Activated T-helper 9 cell treated with anti-CD3 and anti-CD28 coated beads, Interleukin-2, amount 50 U/mL, for 16 hours (primary cell): ENCODE measurements around the gene COG5.
"Not testable (repeated sequence)": the region's sequence is repeated elsewhere in the genome, so short reads cannot be mapped to it uniquely, and the experiment has no call there.

Experiments
- DNase-seq: peaks from one replicate; pipeline ENCODE4 v3.0.0-alpha.2; 2020; ENCODE audit warnings: low read depth

COG5 gene

DNA sequence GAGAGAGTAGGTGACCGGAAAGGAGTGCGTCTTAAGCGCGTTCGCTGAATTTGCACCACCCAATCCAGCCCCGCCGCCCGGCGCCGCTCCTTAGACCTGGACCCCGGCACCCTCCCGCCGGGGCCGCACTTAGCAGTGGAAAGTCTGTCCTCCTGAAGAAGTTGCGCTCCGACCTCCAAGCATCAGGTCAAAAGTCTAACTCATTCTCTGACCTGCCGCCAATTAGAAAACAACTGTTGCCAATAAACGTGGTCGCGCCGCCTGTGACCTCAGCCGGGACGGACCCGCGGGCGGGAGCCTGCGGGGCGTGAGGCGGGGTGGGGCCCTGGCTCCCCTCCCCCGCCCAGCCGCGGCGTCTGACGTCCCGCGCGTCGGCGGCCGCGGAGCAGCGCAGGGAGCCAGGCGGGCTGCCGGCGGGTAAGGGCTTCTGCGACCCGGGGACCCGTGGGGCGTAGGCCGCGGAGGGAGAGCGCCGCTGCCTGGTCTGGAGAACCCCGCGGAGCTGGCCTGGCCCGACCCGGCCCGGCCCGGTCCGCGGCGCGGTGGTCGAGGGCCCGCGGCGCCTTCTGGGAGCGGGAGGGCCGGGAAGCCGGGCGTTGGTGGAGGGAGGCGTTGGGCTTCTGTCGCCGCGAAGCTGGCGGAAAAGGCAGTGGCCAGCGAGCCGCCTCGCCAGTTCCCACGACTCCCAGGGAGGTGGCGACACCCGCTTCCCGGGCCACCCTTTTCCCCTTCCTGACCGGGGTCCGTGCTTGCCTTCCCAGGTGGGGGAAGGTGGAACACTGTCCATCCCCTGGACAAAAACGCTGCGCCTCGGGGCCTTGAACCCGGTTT lies 16.4 kb upstream of the COG5 start, which contains the start of gene BCAP29:
BCAP29 (plus strand) TSS at position 362 of the 831 bp plus-strand sequence. CDS start 527 bp downstream, outside the sequence.
- DNase-seq, result peak; percentile 60

DNA sequence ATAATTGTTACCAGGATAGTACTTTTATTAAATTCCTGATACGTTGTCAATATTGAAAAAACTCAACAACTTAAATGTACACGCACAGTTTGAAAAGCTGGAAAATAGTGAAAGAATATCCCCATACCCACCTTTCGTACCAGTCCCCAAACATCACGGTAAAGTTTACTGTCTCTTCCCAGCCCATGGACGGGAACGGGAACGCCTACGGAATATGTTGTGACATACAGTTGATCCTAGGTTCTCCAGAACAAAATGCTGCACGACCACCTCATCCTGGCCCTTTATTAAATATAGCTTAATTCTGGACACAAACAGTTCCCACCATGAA lies 15.8 kb upstream of the COG5 start:
- DNase-seq, result no peak

DNA sequence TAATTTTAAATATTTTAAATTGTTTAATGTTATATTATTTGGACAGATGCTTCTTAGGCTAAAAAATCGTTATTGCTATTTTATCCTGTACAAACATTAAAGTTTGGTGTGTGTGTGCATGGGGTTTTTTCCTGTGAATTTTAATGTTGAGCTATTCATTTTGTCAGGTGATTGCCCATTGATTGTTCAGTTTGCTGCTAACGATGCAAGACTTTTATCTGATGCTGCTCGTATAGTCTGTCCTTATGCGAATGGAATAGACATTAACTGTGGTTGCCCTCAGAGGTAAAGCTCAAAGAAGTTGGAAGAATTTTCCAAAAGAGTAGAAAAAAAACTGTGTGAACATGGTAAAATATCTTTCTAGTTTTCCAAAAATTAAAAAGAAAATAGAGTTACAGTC lies 9.8 kb upstream of the COG5 start:
- DNase-seq, result no peak

DNA sequence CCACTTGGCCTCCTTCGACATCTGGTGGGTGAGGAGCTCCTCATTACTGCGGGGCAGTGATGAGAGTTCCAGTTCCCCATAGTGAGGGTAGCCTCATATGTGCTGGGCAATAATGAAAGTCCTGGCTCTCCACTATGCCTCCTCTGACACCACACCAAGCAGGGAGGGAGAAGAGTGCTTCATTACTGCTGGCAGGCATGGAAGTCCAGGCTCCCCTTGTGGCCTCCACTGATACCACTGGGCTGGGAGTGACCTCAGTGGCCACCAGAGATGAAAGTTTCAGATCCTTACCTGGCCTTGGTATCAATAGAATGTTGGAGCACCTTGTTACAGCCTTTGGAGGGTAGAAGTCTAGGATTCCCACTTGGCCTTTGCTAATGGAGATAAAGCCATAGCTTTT lies 6.6 kb upstream of the COG5 start:
- DNase-seq, result no peak

DNA sequence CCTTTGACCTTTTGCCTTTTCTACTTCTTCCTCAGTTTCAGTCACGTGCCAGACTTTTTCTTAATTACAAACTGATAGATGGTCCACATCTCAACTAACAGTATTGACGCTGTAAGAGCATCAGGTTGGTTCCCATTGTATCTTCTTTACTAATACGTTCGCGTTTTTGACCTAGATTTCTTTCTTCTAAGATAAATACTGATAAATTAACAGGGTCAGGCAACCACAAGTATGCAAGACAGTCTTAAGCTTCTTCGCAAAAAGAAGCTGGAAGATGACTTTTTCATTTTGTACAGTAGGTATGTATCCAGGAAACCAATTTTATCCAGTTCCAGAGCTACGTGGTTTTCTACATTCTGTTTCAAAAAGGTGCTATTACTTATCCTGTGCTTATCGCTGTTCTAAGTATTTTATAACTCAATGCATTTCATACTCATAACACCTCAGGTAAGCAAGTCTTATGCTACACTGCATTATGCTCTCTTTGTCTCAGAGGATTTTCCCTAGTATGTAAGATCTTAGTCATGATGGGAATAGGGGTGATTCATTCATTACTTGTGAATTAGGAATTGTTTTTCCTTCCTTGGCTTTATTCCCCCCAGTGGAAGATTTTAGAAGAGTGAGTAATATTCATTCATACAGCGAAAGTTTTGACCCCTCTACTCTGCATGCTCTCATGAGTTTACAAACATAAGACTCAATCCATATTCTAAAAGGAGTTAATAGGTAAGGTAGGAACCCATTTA lies 1.0 kb upstream of the COG5 start:
- no peak for DNase-seq

DNA sequence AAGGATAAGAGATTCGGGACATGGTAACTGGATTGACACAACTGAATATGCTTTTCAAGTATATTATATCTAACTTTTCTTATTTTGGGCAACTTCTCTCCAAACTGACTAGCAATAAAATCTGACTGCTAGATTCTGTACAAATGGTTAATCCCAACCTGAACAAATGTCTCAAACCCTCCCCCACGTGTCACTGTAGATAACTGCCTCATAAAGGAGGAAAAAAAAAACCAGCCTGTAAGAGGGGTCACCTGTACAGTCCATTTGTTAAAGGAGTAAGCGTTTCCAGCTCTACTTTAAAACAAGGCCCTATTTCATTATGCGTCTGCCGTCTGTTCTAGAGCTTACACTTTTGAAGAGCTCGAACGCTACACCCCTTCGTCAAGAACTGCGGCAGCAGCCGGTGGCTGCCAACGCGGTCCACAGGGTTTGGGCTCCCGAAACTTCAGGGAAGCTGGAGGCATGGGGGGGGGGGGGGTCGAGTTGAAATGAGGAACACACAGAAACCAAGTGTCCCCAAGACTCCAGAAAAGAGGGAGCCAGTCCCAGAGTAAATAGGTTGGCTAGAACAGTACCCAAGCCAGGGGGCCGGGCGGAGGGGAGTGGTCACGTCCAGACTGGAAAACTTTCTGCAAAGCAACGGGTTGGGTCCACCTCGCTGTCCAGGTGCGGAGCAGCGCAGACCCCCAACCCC lies 492 bp downstream of the COG5 start:
- no peak for DNase-seq

DNA sequence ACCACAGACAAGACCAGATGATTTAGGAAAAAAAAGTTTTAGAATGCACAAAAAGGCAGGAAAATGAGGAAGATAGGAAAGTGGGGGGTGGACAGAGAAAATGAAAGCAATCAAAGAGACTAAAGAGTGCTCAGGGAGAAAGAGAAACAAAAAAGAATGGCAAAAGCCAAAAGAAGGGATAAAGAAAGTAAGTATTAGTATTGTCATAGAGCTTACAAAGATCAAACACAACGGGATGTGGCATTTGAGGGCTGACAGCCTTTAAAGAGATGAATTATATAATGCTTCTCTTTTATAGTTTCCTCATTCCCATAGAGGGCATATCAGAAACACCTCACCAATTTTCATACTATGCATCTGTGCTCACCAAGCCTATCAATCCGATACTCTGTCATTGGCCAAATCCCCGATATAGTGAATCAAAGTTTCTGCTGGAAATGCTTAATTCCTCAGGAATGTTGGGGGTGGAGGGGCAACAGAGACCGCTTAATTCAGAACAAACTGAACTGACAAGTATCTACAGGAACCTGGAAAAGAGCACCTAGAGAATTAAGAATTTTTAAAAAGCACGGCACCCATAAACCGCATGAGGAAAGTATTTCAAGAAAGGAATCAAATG lies 2.7 kb downstream of the COG5 start:
- DNase-seq, result no peak

DNA sequence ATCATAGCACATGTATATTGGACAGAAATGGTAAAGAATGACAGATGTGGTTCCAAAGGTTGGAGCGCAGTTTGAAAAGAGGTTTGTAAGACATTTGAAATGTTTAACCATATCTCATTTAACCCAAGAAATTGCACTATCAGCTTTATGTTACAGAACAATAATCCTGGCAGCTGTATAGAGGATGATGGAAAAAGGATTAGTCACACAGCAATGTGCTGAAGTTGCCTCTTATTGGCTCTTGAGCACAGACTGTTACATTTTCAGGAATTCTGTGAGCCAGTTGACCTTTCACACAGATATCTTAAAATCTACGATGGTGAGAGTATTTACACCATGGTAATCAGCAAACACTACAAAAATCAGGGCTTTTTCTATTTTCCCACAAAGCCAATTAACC lies 3.9 kb downstream of the COG5 start:
- no peak for DNase-seq

DNA sequence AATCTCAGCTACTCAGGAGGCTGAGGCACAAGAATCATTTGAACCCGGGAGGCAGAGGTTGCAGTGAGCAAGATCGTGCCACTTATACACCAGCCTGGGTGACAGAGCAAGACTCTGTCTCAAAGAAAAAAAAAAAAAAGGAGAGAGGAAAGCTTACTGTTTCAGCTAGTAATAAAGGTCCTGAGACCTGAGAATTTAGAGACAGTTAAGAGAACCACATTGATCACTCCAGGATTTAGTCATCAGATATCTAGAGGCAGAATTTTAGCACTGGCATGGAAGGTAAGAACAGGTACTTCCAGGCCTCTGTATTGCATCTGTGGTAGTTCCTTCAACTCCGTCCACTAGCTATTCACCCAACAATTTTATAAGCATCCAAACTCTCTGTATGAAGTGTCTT lies 7.8 kb downstream of the COG5 start:
- no peak for DNase-seq

DNA sequence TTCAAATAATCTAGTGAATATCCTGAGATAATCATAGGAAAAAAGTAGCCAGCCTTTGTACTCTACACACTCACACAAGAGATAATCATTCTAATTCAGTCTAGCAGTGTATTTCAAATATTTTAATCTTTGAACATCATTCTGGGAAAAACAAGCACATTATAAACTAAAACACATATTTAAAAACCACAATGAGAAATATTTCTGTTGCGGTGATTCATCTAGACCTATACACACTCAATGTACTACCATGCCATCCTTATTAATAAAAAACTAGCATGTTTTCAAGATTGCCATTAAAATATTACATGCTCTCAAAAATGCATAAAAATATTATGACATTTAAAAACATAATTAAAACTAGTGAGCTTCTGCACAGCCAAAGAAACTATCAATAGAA lies 11.8 kb downstream of the COG5 start:
- no peak for DNase-seq

DNA sequence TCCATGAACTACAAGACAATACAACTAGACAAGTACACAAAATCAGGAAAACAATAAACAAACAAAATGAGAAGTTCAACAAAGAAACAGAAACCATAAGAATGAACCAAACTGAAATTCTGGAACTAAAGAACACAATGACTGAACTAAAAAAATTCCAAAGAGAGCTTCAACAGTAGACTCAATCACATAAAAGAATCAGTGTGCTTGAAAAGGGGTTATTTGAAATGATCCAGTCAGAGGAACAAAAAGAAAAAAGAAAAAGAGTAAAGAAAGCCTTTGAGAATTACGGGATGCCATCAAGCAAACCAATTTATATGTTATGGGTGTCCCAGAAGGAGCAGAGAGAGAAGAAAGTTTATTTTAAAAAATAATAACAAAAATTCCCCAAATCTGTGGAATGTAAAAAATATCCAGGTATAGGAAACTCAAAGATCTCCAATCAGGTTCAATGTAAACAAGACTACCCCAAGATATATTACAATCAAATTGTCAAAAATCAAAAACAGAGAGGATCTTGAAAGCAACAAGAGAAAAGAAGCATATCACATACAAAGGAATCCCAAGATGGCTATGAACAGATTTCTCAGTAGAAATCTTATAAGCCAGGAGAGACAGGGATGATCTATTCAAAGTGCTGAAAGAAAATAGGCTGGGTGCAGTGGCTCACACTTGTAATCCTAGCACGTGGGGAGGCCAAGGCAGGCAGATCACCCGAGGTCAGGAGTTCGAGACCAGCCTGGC lies 18.7 kb downstream of the COG5 start:
- no peak for DNase-seq

DNA sequence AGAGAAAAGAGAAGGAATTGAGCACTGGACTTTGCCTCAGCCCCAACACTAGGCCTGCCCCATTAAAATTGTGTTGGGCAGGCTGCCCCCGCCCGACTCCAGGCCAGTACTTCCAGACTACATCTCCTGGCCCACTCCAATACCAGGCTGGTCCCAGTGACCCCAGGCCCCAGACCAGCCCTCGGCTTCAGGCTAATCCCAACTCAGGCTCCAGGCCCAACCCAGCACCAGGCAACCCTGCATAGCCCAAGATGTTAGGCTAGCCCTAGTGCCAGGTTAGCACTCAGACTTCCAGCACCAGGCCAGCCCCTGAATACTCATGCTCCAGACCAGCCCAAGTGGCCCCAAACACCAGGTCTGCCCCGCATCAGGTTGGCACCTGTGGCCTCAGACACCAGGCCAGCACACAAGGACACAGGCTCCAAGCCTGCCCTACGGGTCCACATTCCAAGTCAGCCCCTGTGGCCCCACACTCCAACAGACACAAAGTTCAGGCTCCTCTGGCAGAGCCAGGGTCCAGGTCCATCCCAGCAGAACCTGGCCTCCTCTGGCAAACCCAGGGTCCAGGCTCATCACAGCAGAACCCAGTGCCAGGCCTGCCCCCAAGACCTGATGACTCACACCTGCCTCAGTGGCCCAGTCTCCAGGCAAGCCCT lies 20.3 kb downstream of the COG5 start:
- DNase-seq, result no peak

DNA sequence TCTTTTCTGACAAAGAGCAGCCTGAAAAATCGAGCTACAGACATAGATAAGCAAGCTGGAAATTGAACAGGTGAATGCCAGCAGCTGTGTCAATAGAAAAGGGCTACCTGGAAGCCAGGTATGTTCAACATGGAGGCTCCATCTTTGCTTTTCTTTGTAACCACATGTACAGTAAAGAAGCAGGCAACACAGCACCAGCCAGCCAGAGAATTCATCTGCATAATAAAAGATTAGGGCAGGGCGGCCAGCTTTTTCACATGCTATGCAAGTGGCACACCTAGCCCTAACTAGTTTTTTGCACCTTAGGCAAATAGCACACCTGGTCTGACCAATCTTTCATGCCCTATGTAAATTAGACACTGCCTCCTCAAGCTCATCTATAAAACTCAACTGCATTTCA lies 25.7 kb downstream of the COG5 start:
- no peak for DNase-seq

DNA sequence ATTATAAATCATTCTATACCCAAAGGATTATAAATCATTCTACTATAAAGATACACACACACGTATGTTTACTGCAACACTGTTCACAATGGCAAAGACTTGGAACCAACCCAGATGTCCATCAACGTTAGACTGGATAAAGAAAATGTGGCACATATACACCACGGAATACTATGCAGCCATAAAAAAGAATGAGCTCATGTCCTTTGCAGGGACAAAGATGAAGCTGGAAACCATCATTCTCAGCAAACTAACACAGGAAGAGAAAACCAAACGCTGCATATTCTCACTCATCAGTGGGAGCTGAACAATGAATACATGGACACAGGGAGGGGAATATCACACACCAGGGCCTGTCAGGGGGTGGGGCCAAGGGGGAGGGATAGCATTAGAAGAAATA lies 26.5 kb downstream of the COG5 start:
- not testable (repeated sequence) for DNase-seq

DNA sequence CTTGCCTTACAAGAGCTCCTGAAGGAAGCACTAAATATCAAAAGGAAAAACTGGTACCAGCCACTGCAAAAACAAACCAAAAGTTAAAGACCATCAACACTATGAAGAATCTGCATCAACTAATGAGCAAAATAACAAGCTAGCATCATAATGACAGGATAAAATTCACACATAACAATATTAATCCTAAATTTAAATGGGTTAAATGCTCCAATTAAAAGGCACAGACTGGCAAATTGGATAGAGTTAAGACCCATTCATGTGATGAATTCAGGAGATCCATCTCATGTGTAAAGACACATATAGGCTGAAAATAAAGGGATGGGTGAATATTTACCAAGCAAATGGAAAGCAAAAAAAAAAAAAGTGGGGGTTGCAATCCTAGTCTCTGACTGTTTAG lies 29.6 kb downstream of the COG5 start:
- no peak for DNase-seq

DNA sequence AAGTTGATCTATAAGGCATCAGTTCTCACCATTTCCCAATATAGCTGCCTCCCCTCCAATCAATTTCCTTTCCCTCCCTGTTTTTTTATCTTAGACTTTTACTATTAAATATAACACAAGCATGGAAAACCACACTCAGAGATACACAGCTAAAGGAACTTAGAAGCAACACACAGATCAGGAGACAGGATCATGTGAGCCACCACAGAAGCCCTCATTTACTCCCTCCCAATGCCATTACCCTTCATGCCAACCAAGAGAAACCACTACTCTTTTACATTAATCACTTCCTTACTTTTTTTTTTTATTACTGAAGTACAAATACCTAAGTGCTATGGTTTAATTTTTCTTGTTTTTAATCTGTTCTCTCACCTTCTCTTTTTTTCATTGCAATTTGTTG lies 33.0 kb downstream of the COG5 start:
- no peak for DNase-seq

DNA sequence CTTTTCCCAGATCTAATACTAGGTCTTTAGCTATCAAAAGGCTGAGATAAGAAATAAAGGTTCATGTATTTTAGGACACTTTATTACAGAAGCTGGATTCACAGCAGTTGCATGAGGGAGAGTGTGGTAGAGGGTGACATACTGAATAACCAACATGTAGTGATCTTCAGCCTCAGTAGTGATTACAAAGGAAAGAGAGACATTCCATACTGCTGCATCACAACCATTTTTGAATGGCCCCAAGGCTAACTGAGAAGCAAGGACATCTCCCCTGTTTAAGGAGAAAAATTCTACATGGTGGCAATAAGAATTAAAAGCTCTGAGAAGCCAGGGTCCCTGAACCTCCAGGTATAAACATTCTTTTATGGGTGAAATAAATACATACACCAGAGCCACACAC lies 35.3 kb downstream of the COG5 start:
- DNase-seq, result no peak

DNA sequence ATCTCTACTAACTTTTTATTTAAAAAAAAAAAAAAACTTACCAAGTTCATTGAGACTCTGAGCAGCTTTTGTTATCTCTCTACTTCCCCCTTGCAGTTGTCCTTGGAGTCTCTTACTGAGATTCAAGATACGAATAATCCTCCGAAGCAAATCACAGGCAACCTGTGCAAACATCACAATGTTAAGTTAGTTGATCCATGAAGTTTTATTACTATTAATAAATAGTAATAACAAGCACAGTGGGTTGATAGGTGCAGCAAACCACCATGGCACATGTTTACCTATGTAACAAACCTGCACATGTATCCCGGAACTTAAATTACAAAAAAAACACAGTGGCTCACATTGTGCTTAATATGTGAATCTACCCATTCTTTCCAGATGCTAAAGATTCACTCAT lies 36.5 kb downstream of the COG5 start:
- no peak for DNase-seq

DNA sequence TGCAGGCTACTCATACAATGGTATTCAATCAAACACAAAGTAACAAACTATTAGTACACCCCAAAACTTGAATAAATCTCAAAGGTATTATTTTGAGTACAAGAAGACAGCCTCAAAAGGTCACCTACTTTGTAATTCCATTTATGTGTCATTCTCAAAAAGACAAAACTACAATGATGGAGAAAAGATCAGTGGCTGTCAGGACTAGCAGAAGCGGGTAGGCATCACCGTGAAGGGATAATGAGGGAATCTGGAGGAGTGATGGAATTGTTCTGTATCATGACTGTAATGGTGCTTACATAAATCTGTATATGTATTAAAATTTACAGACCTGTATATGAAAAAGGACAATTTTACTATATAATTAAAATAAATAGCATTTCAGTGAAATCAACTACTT lies 37.0 kb downstream of the COG5 start:
- no peak for DNase-seq

DNA sequence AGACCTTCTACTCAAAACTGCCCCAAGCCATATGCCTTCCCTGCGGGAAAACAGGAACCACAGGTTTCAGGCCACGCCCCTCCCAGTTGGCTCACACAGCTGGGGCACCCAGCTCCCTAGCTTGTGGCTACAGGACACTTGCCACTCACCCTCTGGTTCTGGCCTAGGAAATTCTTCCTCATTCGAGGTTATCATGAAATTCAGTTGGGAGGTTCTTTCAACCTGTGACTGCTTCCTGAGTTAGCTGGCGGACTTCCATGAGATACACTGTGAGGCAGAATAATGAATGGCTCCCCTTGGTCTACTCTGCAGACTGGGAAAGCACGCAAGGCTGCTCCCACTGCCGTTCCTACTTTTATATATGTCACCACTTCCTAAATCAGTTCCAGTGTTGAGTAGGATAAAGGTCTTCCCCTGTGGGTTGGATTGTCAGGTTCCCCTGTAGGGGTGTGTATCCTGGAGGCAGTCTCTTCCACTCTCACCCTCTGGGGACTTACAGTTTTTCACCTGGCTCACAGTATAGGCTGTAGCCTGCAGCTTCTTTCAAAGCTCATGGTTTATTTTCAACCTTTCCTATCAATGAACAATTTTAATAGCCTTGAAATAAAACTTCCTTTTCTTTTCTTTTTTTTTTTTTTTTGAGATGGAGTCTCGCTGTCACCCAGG lies 56.9 kb downstream of the COG5 start:
- no peak for DNase-seq
